ENCODE results near the gene TAMM41. TPM values are rescaled to one million over a fixed set of nuclear protein-coding genes. Genes with fewer than 3 reads are reported as not detected.

Gene TAMM41
- total and polyA plus RNA-seq, 2 experiments from 2014 or later: 9.6 to 14.1 TPM

- no peaks in the 10 kb centered on the region for H4K20me1 ChIP-seq (ENCODE audit: insufficient read depth, poor library complexity, severe bottlenecking)
- H3K4me2 ChIP-seq: peak overlapping the region; percentile 48
- WGBS (ENCODE audit: low lambda C conversion rate, missing lambda C conversion rate): 64% methylated on average over 5 of the region's 5 CpGs
- no peaks in the 10 kb centered on the region for H3K9me2 ChIP-seq (replicated peaks; ENCODE audit: insufficient read depth)
- H3K4me3 ChIP-seq: no peak overlapping the region
- peak overlapping the region; percentile 77 for H3K27ac ChIP-seq
- no peak overlapping the region for H2AFZ ChIP-seq
- no peaks in the 10 kb centered on the region for H3K27me3 ChIP-seq
- peaks cover 4% of the 10 kb centered on the region for H3K4me1 ChIP-seq (ENCODE audit: insufficient read depth)
- no peaks in the 10 kb centered on the region for H3K36me3 ChIP-seq (replicated peaks; ENCODE audit: insufficient read depth, low read depth)
- no peaks in the 10 kb centered on the region for H3K9me3 ChIP-seq (ENCODE audit: low read depth)
- no peak for TF ChIP-seq EZH2 (IDR thresholded peaks at IDR 0.05; ENCODE audit: borderline replicate concordance)
- TF ChIP-seq, protein P1, sequence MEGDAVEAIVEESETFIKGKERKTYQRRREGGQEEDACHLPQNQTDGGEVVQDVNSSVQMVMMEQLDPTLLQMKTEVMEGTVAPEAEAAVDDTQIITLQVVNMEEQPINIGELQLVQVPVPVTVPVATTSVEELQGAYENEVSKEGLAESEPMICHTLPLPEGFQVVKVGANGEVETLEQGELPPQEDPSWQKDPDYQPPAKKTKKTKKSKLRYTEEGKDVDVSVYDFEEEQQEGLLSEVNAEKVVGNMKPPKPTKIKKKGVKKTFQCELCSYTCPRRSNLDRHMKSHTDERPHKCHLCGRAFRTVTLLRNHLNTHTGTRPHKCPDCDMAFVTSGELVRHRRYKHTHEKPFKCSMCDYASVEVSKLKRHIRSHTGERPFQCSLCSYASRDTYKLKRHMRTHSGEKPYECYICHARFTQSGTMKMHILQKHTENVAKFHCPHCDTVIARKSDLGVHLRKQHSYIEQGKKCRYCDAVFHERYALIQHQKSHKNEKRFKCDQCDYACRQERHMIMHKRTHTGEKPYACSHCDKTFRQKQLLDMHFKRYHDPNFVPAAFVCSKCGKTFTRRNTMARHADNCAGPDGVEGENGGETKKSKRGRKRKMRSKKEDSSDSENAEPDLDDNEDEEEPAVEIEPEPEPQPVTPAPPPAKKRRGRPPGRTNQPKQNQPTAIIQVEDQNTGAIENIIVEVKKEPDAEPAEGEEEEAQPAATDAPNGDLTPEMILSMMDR (IDR thresholded peaks at IDR 0.05; ENCODE audit: poor library complexity): no peak
- TF ChIP-seq EZH2phosphoT487 (IDR thresholded peaks at IDR 0.05; ENCODE audit: low read depth, severe bottlenecking, unreplicated experiment): no peak
- peak; percentile 16 for DNase-seq (ENCODE audit: low spot score)
- no peaks in the 10 kb centered on the region for H3K79me2 ChIP-seq
Measured at GRCh38 chr3:11807686-11808085, 39.0 kb downstream of the TAMM41 start.

DNA sequence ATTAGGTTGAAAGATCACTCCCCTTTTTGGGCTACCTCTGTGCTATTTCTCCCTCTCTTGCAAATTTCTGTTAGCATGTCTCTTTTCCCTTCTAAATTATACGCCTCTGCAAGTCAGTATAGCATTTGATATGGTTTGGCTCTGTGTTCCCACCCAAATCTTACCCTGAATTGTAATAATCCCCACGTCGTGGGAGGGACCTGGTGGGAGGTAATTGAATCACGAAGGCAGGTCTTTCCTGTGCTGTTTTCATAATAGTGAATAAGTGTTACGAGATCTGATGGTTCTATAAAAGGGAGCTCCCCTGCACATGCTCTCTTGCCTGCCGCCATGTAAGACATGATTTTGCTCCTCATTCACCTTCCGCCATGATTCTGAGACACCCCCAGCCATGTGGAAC lies 41.0 kb downstream of the TAMM41 start:
- no peak overlapping the region for H3K4me3 ChIP-seq
- no peaks in the 10 kb centered on the region for H3K9me2 ChIP-seq (replicated peaks; ENCODE audit: insufficient read depth)
- no peaks in the 10 kb centered on the region for H4K20me1 ChIP-seq (ENCODE audit: insufficient read depth, poor library complexity, severe bottlenecking)
- peaks cover 4% of the 10 kb centered on the region for H3K4me1 ChIP-seq (ENCODE audit: insufficient read depth)
- H3K27ac ChIP-seq: no peak overlapping the region
- H3K4me2 ChIP-seq: no peak overlapping the region
- no peaks in the 10 kb centered on the region for H3K36me3 ChIP-seq (replicated peaks; ENCODE audit: insufficient read depth, low read depth)
- TF ChIP-seq EZH2phosphoT487 (IDR thresholded peaks at IDR 0.05; ENCODE audit: low read depth, severe bottlenecking, unreplicated experiment): no peak
- no peak for TF ChIP-seq EZH2 (IDR thresholded peaks at IDR 0.05; ENCODE audit: borderline replicate concordance)
- TF ChIP-seq, protein P1 (IDR thresholded peaks at IDR 0.05; ENCODE audit: poor library complexity): no peak
- H2AFZ ChIP-seq: no peak overlapping the region
- peaks cover 6% of the 10 kb centered on the region for H3K79me2 ChIP-seq
- no peaks in the 10 kb centered on the region for H3K27me3 ChIP-seq
- H3K9me3 ChIP-seq (ENCODE audit: low read depth): no peaks in the 10 kb centered on the region
- no peak for DNase-seq (ENCODE audit: low spot score)
- WGBS (ENCODE audit: low lambda C conversion rate, missing lambda C conversion rate): 98% methylated on average over 7 of the region's 7 CpGs

GRCh38 chr3:11803977-11804892 lies 42.5 kb downstream of the TAMM41 start:
- no peak for TF ChIP-seq EZH2 (IDR thresholded peaks at IDR 0.05; ENCODE audit: borderline replicate concordance)
- TF ChIP-seq, protein P1 (IDR thresholded peaks at IDR 0.05; ENCODE audit: poor library complexity): peak; percentile 70
- H3K9me2 ChIP-seq (replicated peaks; ENCODE audit: insufficient read depth): no peaks in the 10 kb centered on the region
- H3K27ac ChIP-seq: no peak overlapping the region
- no peaks in the 10 kb centered on the region for H3K9me3 ChIP-seq (ENCODE audit: low read depth)
- H3K4me1 ChIP-seq (ENCODE audit: insufficient read depth): peaks cover 4% of the 10 kb centered on the region
- DNase-seq (ENCODE audit: low spot score): peak; percentile 73
- peaks cover 6% of the 10 kb centered on the region for H3K79me2 ChIP-seq
- 50% methylated on average over 2 of the region's 2 CpGs for WGBS (ENCODE audit: low lambda C conversion rate, missing lambda C conversion rate)
- no peaks in the 10 kb centered on the region for H4K20me1 ChIP-seq (ENCODE audit: insufficient read depth, poor library complexity, severe bottlenecking)
- H3K36me3 ChIP-seq (replicated peaks; ENCODE audit: insufficient read depth, low read depth): no peaks in the 10 kb centered on the region
- no peak overlapping the region for H3K4me3 ChIP-seq
- H2AFZ ChIP-seq: no peak overlapping the region
- no peak overlapping the region for H3K4me2 ChIP-seq
- H3K27me3 ChIP-seq: no peaks in the 10 kb centered on the region
